MM.1S (cell line): ENCODE results near the gene MED15.

Experiments used
- CTCF ChIP-seq: fragments of 300-600 bp; sonication (generic); IDR thresholded peaks from 2 replicates; pipeline ENCODE4 v1.5.1; 2016; ENCODE audit warnings: antibody characterized with exemption, low read length, mixed read lengths
- EZH2 ChIP-seq: fragments of 300-600 bp; sonication (generic); optimal IDR thresholded peaks from 2 replicates; pipeline ENCODE3; 2017; ENCODE audit warnings: low read depth, mild to moderate bottlenecking, antibody characterized with exemption, low read length, mixed read lengths

GRCh38 chr22:20628081-20628939, 120.9 kb downstream of the MED15 start:
- TF ChIP-seq EZH2 (no peak), CTCF (no peak)
